ENCODE results near the gene JAKMIP1.
"Not testable (repeated sequence)": the region's sequence is repeated elsewhere in the genome, so short reads cannot be mapped to it uniquely, and the experiment has no call there.

The JAKMIP1 gene

GRCh38 chr4:6029254-6029653 lies 171.1 kb downstream of the JAKMIP1 start:
- no peak for DNase-seq

- no peak for DNase-seq
These were observed 172.2 kb downstream of the JAKMIP1 start for GRCh38 chr4:6028168-6028567.

GRCh38 chr4:6027392-6027791 lies 173.0 kb downstream of the JAKMIP1 start:
- DNase-seq, result no peak

GRCh38 chr4:6024313-6024960 lies 175.9 kb downstream of the JAKMIP1 start:
- no peak for DNase-seq

- DNase-seq, result no peak
These were observed 176.6 kb downstream of the JAKMIP1 start for GRCh38 chr4:6023731-6024130.

DNA sequence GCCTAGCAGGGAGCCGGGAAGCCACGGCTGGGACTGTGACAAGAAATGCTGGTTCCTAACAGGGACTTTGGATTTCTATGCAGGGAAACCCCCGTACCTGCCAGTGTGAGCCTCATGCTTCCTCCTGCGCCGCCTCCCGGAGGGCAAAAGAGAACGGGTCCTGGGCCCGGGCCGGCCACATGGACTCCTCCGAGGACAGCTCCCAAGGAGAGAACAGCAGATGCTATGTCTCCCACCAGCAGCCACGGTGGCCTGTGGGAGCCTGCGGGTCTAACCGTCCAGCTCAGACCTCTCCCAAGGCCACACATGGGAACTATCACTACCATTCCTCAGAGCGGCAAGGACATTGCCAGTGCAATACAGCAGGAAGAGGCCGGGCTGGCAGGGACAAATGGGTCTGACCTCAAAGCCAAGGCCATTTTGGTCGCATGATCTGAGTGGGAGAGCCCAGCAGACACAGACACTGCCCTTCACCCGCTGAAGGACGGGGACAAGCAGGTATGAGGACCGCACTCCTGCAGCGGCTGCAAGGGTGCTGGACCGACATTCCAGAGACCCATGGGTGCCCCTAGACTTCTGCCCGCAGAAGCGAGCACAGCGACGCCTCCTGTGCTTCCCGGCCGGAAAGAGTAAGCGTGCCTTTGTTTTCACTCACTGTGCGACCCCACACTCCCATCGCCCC lies 177.6 kb downstream of the JAKMIP1 start:
- DNase-seq, result no peak

GRCh38 chr4:6021831-6022606 lies 178.3 kb downstream of the JAKMIP1 start:
- no peak for DNase-seq

DNA sequence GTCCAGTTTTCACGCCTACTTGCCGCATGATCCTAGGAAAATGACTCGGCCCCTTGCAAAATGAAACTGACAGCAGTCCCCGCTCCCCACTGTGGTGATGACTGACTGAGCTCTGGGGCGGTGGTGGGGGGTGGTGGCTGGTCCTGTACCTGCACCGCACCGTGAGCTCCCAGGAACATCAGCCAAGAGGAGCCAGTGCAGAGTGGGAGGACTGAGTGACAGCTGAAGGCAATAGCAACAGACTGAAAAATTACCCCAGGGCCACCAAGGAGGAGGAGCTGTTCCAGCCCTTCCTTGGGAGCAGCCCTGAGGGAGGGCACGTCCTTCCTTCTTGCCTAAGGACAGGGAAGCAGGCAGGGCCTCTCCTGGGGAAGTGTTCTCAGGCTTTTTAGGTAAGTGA lies 179.7 kb downstream of the JAKMIP1 start:
- no peak for DNase-seq

GRCh38 chr4:6019316-6020263 lies 180.8 kb downstream of the JAKMIP1 start:
- DNase-seq, result no peak

GRCh38 chr4:6018331-6018730 lies 182.0 kb downstream of the JAKMIP1 start, which contains the start of gene C4orf50:
Gene C4orf50, minus strand, starts transcription at chr4:6018431.
- DNase-seq, result no peak

- no peak for DNase-seq
These were observed 182.5 kb downstream of the JAKMIP1 start for GRCh38 chr4:6017800-6018199.

GRCh38 chr4:6017030-6017429 lies 183.3 kb downstream of the JAKMIP1 start:
- no peak for DNase-seq

- DNase-seq, result no peak
These were observed 186.8 kb downstream of the JAKMIP1 start for GRCh38 chr4:6013564-6013963.

DNA sequence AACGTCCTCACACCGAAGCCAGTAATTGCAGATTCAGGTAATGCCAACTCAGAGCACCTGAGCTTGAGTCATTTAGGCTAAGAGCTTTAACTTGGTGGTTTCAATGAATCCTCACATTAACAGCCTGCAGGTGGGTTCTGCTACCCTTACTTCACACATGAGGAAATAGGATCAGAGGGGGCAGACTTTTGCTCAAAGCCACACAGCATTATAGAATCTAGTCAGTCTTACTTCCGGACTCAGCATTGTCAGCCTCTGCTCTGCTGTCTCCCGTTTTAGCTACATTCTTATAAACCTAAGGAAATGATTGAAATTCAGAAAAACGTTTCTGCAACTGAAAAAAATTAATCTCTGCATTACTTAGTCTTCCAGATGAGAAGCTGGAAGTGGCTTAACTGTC lies 188.1 kb downstream of the JAKMIP1 start:
- DNase-seq, result no peak

DNA sequence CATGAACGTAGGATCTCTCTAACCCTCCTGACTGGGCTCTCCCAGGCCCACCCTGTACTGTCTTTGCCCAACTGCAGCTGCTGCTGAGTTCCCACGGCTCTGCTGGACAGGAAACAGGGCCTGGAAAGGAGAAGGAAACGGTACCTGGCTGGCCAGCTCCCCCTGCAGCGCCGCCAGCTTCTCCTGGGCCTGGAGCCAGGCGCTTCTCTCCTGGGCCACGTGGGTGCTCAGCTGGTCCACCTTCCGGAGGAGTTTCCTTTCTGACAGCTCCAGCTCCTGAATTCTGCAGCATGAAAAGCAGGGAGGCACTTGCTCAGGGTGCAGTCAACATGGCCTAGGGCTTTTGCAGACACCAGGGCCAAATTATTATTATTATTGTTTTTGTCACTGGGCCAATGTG lies 188.7 kb downstream of the JAKMIP1 start:
- DNase-seq, result no peak

GRCh38 chr4:6011271-6011671 lies 189.1 kb downstream of the JAKMIP1 start:
- no peak for DNase-seq

- no peak for DNase-seq
These were observed 189.6 kb downstream of the JAKMIP1 start for GRCh38 chr4:6010789-6011188.

- DNase-seq, result no peak
These were observed 190.9 kb downstream of the JAKMIP1 start for GRCh38 chr4:6009452-6009851.

DNA sequence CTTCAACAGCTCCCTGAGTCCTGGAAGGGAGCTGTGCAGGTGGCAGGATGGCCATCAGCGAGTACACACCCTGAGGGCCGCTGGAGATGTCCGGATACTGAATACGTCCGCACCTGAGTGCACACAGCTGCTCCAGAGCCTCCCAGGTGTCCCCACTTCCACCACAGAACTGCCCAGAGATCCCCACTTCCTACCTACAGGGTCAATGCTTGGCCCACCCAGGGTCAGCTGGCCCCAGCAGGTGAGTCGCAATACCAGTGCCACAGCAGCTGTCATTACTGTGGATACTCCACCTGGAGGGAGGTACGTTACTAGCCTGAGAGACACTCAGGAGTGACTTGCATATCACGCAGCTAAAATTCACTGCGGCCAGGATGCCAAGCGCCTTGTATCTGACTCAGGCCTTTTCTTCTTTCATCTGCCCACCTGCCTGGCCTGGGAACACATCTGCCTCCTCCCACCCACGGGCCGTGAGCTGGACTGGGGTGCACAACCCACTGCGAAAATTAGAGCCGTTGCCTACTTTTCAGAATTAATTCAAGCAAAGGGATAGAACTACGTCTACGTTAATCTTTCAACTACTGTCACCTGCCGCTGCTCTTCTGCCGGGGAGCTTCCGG lies 191.5 kb downstream of the JAKMIP1 start:
- no peak for DNase-seq

- DNase-seq, result no peak
These were observed 192.2 kb downstream of the JAKMIP1 start for GRCh38 chr4:6008092-6008551.

DNA sequence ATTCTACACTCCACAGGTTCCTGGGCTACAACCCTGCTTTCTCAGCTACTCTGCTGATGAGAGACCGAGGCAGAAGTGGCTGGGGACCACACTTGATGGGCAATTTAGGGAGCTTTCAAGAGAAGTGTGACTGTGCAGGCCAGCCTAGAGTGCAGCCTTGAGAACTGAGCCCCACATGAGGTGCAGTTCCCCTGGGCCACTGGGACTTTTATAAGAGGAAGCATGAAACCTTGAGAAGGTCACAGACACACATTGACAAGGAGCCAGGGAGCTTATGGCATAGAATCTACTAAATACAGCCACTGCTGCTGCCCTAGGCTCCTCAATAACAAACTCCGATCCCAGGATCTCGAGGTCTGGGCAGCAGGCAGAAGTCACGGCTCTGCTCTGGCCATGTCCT lies 195.2 kb downstream of the JAKMIP1 start:
- DNase-seq, result no peak

DNA sequence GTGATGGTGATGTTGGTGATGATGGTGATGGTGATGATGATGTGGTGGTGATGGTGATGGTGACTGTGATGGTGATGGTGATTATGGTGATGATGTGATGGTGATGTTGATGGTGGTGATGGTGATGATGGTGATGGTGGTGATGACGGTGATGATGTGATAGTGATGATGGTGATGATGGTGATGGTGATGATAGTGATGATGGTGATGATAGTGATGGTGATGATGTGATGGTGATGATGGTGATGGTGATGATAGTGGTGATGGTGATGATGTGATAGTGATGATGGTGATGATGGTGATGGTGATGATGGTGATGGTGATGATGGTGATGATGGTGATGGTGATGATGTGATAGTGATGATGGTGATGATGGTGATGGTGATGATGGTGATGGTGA lies 196.9 kb downstream of the JAKMIP1 start:
- DNase-seq, result not testable (repeated sequence)

All from stimulated activated naive CD4-positive, alpha-beta T cell (primary cell).